Panc1 (cell line): ENCODE measurements around the gene GRID2IP. TPM values are rescaled to one million over a fixed set of nuclear protein-coding genes. Genes with fewer than 3 reads are reported as not detected.

Experiments
- ATAC-seq: fragments of 200-7000 bp; cut with Tn5 transposase; 2 replicates; pipeline ENCODE4 v1.9.1; 2020; ENCODE audit warnings: mild to moderate bottlenecking, moderate library complexity
- BruUV-seq: library from RNA; stranded (reverse); fragments of 400-500 nt; replicated peaks from 2 replicates; lab custom pipeline; 2021; lab: Mats Ljungman, UMichigan
- CTCF ChIA-PET: fragments of 300-600 bp; sonication (Branson Sonifier 250); formaldehyde crosslinking; loops from one replicate; lab custom pipeline; 2022; ENCODE audit warnings: antibody characterized with exemption; lab: Charles Lee
- POLR2A ChIA-PET: fragments of 300-600 bp; sonication (Branson Sonifier 250); formaldehyde crosslinking; loops from one replicate; lab custom pipeline; 2022; ENCODE audit warnings: antibody characterized with exemption; lab: Charles Lee
- DNase-seq: peaks from one replicate; pipeline ENCODE4 v3.0.0-alpha.2; 2010; ENCODE audit warnings: low read depth, low spot score
- H3K27ac ChIP-seq: 2 replicates; pipeline ENCODE4 v1.5.1; 2011; ENCODE audit warnings: mild to moderate bottlenecking, low read length, inconsistent platforms
- H3K27me3 ChIP-seq: fragments of 200-500 bp; sonication (Bioruptor generic); 2 replicates; pipeline ENCODE4 v1.6.0; 2014; ENCODE audit warnings: low read length, inconsistent platforms; ENCODE audit not compliant: control insufficient read depth, insufficient read depth
- H3K36me3 ChIP-seq: fragments of 200-500 bp; sonication (Bioruptor generic); 2 replicates; pipeline ENCODE4 v1.5.1; 2014; ENCODE audit warnings: inconsistent platforms, mild to moderate bottlenecking, low read length, moderate library complexity; ENCODE audit not compliant: control insufficient read depth, insufficient read depth
- H3K4me1 ChIP-seq: 2 replicates; pipeline ENCODE4 v1.5.1; 2011; ENCODE audit warnings: inconsistent platforms, mild to moderate bottlenecking, low read length, moderate library complexity; ENCODE audit not compliant: control insufficient read depth, insufficient read depth
- H3K4me3 ChIP-seq, 2 experiments: 2 replicates each; pipeline ENCODE4 v1.5.1; 2011 to 2012; ENCODE audit warnings: low read depth in 2 of 2, low read length in 2 of 2, mild to moderate bottlenecking in 2 of 2, inconsistent platforms in 1 of 2, moderate library complexity in 1 of 2
- H3K9me3 ChIP-seq: fragments of 200-500 bp; sonication (Bioruptor generic); 2 replicates; pipeline ENCODE4 v1.5.1; 2014; ENCODE audit warnings: low read depth, mild to moderate bottlenecking, inconsistent platforms, low read length, moderate library complexity; ENCODE audit not compliant: control insufficient read depth, insufficient read depth
- CTCF ChIP-seq: fragments of 450-650 bp; IDR thresholded peaks from 2 replicates; pipeline ENCODE4 v1.5.1; 2017; ENCODE audit warnings: mild to moderate bottlenecking
- POLR2AphosphoS5 ChIP-seq: IDR thresholded peaks from 2 replicates; pipeline ENCODE4 v1.6.1; 2012; ENCODE audit warnings: mild to moderate bottlenecking, low read depth, low read length, moderate library complexity
- REST ChIP-seq, 2 experiments: IDR thresholded peaks; 2 replicates each; pipeline ENCODE4 v1.6.1; 2011 to 2012; ENCODE audit warnings: low read depth in 2 of 2, control low read depth in 1 of 2, low read length in 1 of 2, mild to moderate bottlenecking in 1 of 2, moderate library complexity in 1 of 2; ENCODE audit not compliant: insufficient read depth in 1 of 2
- SIN3A ChIP-seq: IDR thresholded peaks from 2 replicates; pipeline ENCODE4 v1.6.1; 2012; ENCODE audit warnings: low read depth, mild to moderate bottlenecking, low read length, moderate library complexity, borderline replicate concordance; ENCODE audit not compliant: insufficient read depth
- TCF7L2 ChIP-seq: IDR thresholded peaks from 2 replicates; pipeline ENCODE4 v1.6.1; 2011; ENCODE audit warnings: mild to moderate bottlenecking, low read depth, low read length, inconsistent platforms
- in situ Hi-C: cut with HindIII; loops from 2 replicates; pipeline ENCODE4 v1.10.0; 2016; ENCODE audit warnings: low sequenced_read_pairs, low pct_unique_long_range_greater_than_20kb
- intact Hi-C: fragments of 100-400 bp; cut with micrococcal nuclease; formaldehyde crosslinking; loops from one replicate; pipeline ENCODE4 v1.10.0; 2022; ENCODE audit not compliant: unreplicated experiment
- total RNA-seq: library from RNA; stranded (reverse); gene quantifications from one replicate; pipeline ENCODE4 v1.2.1, GENCODE V29; 2021; ENCODE audit not compliant: unreplicated experiment

Gene GRID2IP
- total RNA-seq, 1 experiment from 2014 or later = 0.13 TPM

- H3K27ac ChIP-seq = no peak overlapping the region
- BruUV-seq = no TSS peak
- H3K36me3 ChIP-seq = no peaks in the 10 kb centered on the region
- no peak for ATAC-seq
- no peak for TF ChIP-seq POLR2AphosphoS5
- no peak for TF ChIP-seq SIN3A
- TF ChIP-seq CTCF = no peak
- TF ChIP-seq REST (IDR thresholded peaks at IDR 0.05; ENCODE audit: insufficient read depth in 1 of 2, low read depth in 2 of 2, low read length in 1 of 2) = no peak
- TF ChIP-seq TCF7L2 = no peak
- H3K9me3 ChIP-seq = no peaks in the 10 kb centered on the region
- H3K4me3 ChIP-seq = no peak overlapping the region
- peaks cover 4% of the 10 kb centered on the region; the same call in 1 of the 2 replicates for H3K4me1 ChIP-seq
- POLR2A ChIA-PET = no interaction called here
- CTCF ChIA-PET = interaction anchor here (1.0 kb wide), 1 partner anchor 12 kb away, joined by 3 read pairs; no protein-coding TSS in a partner anchor
- intact Hi-C loops = no loop called here
- in situ Hi-C loops = no loop called here
- H3K27me3 ChIP-seq = peaks cover 6% of the 10 kb centered on the region; the same call in 1 of the 2 replicates
- no peak for DNase-seq
Observed at GRCh38 chr7:6528401-6529130, 22.7 kb downstream of the GRID2IP start.

GRCh38 chr7:6526997-6527378, 24.3 kb downstream of the GRID2IP start:
- POLR2A ChIA-PET = no interaction called here
- Histone ChIP-seq H3K4me3 (peak overlapping the region; percentile 28 to 48), H3K36me3 (no peaks in the 10 kb centered on the region), H3K9me3 (no peaks in the 10 kb centered on the region), H3K27ac (no peak overlapping the region), H3K27me3 (peaks cover 6% of the 10 kb centered on the region; the same call in 1 of the 2 replicates), H3K4me1 (peaks cover 4% of the 10 kb centered on the region; the same call in 1 of the 2 replicates)
- in situ Hi-C loops (no loop called here), intact Hi-C loops (no loop called here)
- TF ChIP-seq REST (IDR thresholded peaks at IDR 0.05; ENCODE audit: insufficient read depth in 1 of 2, low read depth in 2 of 2, low read length in 1 of 2) = no peak
- ATAC-seq = no peak
- BruUV-seq = no TSS peak
- no peak for DNase-seq
- CTCF ChIA-PET = no interaction called here
